Measurements from ENCODE around the gene FADS1. TPM values are rescaled to one million over a fixed set of nuclear protein-coding genes. Genes with fewer than 3 reads are reported as not detected.

The FADS1 gene
- total RNA-seq, 3 donors from 2014 or later (not counting 1 experiment from before 2014, with no cell fraction given), result 9.3 to 17.2 (median 10.2) TPM

GRCh38 chr11:61832754-61833153 is 16.0 kb upstream of the FADS1 start:
- peaks cover 48% of the 10 kb centered on the region for H3K4me1 ChIP-seq (ENCODE audit: control insufficient read depth, insufficient read depth, low read length)
- no peaks in the 10 kb centered on the region for H3K36me3 ChIP-seq (ENCODE audit: control insufficient read depth, insufficient read depth, low read length)
- no peaks in the 10 kb centered on the region for H3K27me3 Mint-ChIP-seq (ENCODE audit: low read depth in 2 of 2)
- intact Hi-C loops (cut with micrococcal nuclease), result no loop called here
- 78% methylated on average over 7 of the region's 7 CpGs for WGBS (ENCODE audit: insufficient coverage)
- peaks cover 70 to 75% of the 10 kb centered on the region in 2 donors for H3K4me1 Mint-ChIP-seq
- H3K27me3 ChIP-seq (ENCODE audit: control insufficient read depth, insufficient read depth, low read length), result no peaks in the 10 kb centered on the region
- H3K4me3 ChIP-seq (ENCODE audit: low read length), result no peak overlapping the region
- no peaks in the 10 kb centered on the region for H3K9me3 Mint-ChIP-seq
- H3K9me3 ChIP-seq (ENCODE audit: control insufficient read depth, insufficient read depth, low read length), result no peaks in the 10 kb centered on the region
- H3K27ac Mint-ChIP-seq, result peak overlapping the region; percentile 97 to 98
- no peak overlapping the region for H3K4me3 Mint-ChIP-seq
- no peak for TF ChIP-seq CTCF (IDR thresholded peaks at IDR 0.05)
- ATAC-seq (no peak), DNase-seq (no peak)
- no peaks in the 10 kb centered on the region for H3K36me3 Mint-ChIP-seq
- no peak overlapping the region for H3K27ac ChIP-seq (ENCODE audit: low read length)

GRCh38 chr11:61832207-61832606 is 15.4 kb upstream of the FADS1 start:
- Histone ChIP-seq H3K36me3 (ENCODE audit: control insufficient read depth, insufficient read depth, low read length) (no peaks in the 10 kb centered on the region), H3K4me1 (ENCODE audit: control insufficient read depth, insufficient read depth, low read length) (peaks cover 52% of the 10 kb centered on the region), H3K4me3 (ENCODE audit: low read length) (no peak overlapping the region), H3K9me3 (ENCODE audit: control insufficient read depth, insufficient read depth, low read length) (no peaks in the 10 kb centered on the region), H3K27me3 (ENCODE audit: control insufficient read depth, insufficient read depth, low read length) (no peaks in the 10 kb centered on the region), H3K27ac (ENCODE audit: low read length) (no peak overlapping the region)
- Mint-ChIP-seq H3K9me3 (no peaks in the 10 kb centered on the region), H3K27me3 (ENCODE audit: low read depth in 2 of 2) (no peaks in the 10 kb centered on the region), H3K4me1 (peaks cover 70 to 79% of the 10 kb centered on the region in 2 donors), H3K4me3 (peak overlapping the region; percentile 40), H3K27ac (peak overlapping the region; percentile 97 to 98), H3K36me3 (no peaks in the 10 kb centered on the region)
- WGBS (ENCODE audit: insufficient coverage), result 92% methylated on average over 4 of the region's 4 CpGs
- ATAC-seq, result no peak
- TF ChIP-seq CTCF (IDR thresholded peaks at IDR 0.05), result no peak
- DNase-seq, result no peak
- intact Hi-C loops (cut with micrococcal nuclease), result no loop called here

DNA sequence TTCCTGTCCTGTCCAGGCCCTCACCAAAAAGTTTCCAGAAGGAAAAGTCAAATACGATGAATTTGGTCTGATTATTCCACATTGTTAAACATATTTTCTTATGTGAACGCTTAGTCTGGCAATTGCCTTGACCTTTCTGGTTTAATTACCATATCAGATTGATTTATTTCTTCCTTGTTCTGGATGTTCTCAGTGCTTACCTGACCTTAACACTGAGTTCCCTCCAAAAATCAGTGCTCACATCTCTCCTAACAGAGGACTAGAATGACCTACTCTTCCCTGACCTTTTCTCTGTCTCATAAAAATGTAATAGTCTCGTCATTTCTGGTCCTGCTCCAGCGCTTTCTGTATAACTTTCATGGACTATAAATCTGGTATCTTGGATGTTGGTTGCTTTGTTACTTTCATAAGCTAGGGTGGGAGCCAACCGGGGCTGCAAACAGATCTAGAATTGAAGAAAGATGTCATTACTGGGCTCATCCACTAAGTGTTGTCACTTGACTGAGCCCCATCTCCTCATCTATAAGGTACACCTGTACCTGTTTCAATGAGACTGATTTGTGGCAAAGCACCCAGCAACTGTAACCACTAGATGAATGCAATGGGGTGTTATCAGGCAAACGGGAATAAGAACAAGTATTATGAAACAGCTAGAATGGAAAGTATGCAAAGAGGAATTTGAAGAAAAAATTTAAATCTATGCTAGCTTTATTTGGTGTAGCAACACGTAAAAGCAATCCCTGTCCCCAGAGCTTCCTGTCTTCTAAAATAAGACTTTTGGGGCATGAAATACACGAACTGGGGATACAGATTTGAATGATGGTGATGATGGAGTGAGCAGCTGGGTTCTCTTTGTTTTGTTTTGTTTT is 13.7 kb upstream of the FADS1 start:
- Mint-ChIP-seq H3K27ac (peak overlapping the region; percentile 97 to 98), H3K36me3 (no peaks in the 10 kb centered on the region), H3K9me3 (no peaks in the 10 kb centered on the region), H3K27me3 (ENCODE audit: low read depth in 2 of 2) (no peaks in the 10 kb centered on the region), H3K4me3 (peak overlapping the region; percentile 92), H3K4me1 (peaks cover 58 to 81% of the 10 kb centered on the region in 2 donors)
- intact Hi-C loops (cut with micrococcal nuclease), result no loop called here
- no peaks in the 10 kb centered on the region for H3K36me3 ChIP-seq (ENCODE audit: control insufficient read depth, insufficient read depth, low read length)
- H3K4me3 ChIP-seq (ENCODE audit: low read length), result no peak overlapping the region
- no peak for TF ChIP-seq CTCF (IDR thresholded peaks at IDR 0.05)
- ATAC-seq (no peak), DNase-seq (no peak)
- H3K9me3 ChIP-seq (ENCODE audit: control insufficient read depth, insufficient read depth, low read length), result no peaks in the 10 kb centered on the region
- no peaks in the 10 kb centered on the region for H3K27me3 ChIP-seq (ENCODE audit: control insufficient read depth, insufficient read depth, low read length)
- no peak overlapping the region for H3K27ac ChIP-seq (ENCODE audit: low read length)
- peaks cover 50% of the 10 kb centered on the region for H3K4me1 ChIP-seq (ENCODE audit: control insufficient read depth, insufficient read depth, low read length)
- WGBS (ENCODE audit: insufficient coverage), result 70% methylated on average over 8 of the region's 8 CpGs

Data from natural killer cell (primary cell).